GM21825 (cell line): Measurements from ENCODE around the gene SPATA6L.
"Not testable (repeated sequence)": the region's sequence is repeated elsewhere in the genome, so short reads cannot be mapped to it uniquely, and the experiment has no call there.

Experiments used
- ATAC-seq: cut with Tn5 transposase; IDR thresholded peaks from one replicate; pipeline ENCODE4 v1.9.1; 2021; ENCODE audit warnings: mild to moderate bottlenecking, moderate library complexity; ENCODE audit not compliant: unreplicated experiment

Gene SPATA6L

GRCh38 chr9:4678679-4679267 is 12.5 kb upstream of the SPATA6L start:
- no peak for ATAC-seq

- no peak for ATAC-seq
These were observed 11.1 kb upstream of the SPATA6L start for GRCh38 chr9:4677392-4677791.

DNA sequence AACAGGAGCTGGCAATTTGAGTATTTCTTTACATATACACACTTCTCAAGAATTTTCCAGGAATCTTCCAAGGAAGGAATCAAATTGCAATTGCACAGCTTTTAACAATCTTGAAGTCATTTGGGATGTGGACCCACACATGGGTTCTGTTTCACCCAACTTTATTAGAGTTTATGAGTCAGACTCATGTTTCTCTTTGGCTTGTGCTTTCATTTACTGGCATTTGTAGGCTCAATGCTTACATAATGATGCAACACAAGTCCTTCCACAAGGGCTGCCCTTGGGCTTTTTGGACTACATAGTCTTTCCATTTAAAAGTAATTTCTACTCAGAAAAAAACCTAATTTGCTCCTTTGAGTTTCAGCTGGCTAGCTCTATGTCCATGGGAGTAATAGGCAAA is 8.5 kb upstream of the SPATA6L start:
- no peak for ATAC-seq

- ATAC-seq: no peak
These were observed 5.5 kb upstream of the SPATA6L start for GRCh38 chr9:4671737-4672136.

GRCh38 chr9:4670591-4670990 is 4.3 kb upstream of the SPATA6L start:
- no peak for ATAC-seq

DNA sequence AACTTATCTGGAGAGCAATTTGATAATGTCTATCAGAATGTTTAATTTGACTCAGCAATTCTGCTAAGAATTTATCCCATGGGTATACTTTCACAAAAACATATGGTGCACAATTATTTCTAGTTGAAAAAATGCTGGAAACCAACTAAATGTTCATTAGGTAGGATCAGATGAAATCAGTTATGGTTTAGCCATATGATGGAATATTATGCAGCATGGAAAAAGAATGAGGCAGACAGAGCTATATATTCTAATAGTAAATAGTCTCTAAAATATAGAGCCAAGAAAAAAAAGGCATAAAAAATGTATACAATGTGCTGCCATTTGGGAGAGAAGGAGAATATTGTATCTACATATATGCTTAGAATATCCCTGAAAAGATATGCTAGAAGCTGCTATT is 3.6 kb upstream of the SPATA6L start:
- ATAC-seq: no peak

DNA sequence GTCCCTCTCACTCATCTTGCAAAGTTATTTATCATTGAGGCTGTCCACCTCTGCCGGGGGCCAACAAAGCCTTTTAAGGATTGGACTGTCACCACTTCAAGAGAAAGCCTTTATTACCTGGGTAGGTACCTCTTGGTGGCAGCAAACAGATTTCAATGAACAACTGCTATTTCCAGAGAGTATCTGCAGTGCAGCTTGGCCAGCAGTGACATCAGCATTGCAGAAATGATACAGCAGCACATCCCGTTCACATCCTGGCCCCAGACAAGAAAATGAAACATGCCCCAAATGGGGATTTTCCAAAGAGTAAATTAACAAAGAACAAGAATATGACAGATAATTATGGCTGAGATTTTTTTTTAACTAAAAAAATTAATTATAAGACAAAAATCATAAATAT is 2.3 kb upstream of the SPATA6L start:
- ATAC-seq: no peak

- ATAC-seq: no peak
These were observed 1.4 kb upstream of the SPATA6L start for GRCh38 chr9:4667681-4668080.

GRCh38 chr9:4665357-4665756 is 923 bp downstream of the SPATA6L start:
- no peak for ATAC-seq

DNA sequence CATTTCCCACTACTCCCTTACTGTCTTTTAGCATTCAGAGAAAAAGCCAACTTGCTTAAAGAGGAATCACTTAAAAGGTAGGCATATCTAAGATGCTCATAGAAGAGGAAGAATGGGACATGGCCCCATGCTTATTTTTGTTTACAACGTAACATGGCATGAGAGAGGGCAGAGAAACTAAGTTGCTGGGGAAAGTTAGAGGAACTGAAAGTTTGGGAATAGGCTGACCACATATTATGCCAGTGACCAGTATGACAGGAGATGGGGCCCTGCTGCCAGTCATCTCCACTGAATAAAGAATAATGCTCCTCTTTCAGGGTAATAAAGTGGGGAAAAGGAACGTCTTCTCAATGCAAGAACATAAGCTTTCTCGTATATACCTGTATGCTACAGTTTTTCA is 2.3 kb downstream of the SPATA6L start:
- no peak for ATAC-seq

DNA sequence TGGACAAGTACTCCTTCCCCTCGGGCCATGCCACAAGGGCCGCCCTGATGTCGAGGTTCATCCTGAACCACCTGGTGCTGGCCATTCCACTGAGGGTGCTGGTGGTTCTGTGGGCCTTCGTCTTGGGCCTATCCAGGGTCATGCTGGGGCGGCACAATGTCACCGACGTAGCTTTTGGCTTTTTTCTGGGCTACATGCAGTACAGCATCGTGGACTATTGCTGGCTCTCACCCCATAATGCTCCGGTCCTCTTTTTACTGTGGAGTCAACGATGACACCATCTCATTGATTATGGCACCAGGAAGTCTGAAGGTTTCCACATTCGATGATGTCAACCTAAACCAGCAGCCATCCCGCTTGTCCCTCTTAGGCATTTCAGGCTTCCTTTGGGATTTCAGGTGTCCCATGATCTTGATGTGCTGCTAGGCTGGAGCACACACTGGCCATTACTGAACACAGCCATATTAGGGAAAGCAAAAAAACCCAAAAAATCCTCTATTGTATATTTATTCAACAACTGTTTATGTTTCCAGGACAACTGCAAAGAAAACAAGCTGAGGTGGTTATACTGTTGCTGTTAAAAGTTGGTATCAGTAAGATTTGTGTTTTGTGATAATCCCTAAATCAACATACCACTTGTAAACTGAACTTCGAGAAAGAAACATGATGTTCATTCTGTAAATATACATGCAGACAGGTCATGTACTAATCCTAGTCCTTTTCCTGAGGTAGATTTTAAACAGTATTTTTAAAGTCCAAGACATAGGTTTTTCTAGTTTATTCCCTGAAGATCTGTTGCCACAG is 3.1 kb downstream of the SPATA6L start:
- ATAC-seq: no peak

DNA sequence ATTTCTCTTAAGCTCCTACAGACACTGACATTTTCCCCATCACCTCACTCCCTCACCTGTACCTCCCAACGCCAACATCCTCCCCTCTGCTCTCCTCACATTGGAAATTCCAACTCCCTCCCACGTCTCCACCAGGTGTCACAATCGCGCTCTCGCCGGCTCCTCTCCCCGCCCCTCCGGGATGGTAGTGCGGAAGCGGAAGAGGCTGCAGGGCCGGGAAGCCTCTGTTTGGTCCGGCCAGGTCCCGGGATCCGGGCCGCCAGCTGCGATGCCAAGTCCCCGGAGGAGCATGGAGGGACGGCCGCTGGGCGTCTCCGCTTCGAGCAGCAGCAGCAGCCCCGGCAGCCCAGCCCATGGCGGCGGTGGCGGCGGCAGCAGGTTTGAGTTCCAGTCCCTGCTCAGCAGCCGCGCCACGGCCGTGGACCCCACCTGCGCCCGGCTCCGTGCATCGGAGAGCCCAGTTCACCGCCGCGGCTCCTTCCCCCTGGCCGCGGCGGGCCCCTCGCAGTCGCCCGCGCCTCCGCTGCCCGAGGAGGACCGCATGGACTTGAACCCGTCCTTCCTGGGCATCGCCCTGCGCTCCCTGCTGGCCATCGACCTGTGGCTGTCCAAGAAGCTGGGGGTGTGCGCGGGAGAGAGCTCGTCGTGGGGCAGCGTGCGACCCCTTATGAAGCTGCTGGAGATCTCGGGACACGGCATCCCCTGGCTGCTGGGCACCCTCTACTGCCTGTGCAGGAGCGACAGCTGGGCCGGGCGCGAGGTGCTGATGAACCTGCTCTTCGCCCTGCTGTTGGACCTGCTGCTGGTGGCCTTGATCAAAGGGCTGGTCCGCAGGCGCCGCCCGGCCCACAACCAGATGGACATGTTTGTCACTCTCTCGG is 3.9 kb downstream of the SPATA6L start, which contains the start of gene PLPP6:
Gene PLPP6, plus strand, starts transcription at position 187 of the 881 bp plus-strand sequence. Its CDS starts 82 bp downstream, at position 269.
- ATAC-seq: peak; percentile 89

- ATAC-seq: no peak
These were observed 4.7 kb downstream of the SPATA6L start for GRCh38 chr9:4661611-4662010.

- ATAC-seq: no peak
These were observed 5.1 kb downstream of the SPATA6L start for GRCh38 chr9:4661165-4661564.

DNA sequence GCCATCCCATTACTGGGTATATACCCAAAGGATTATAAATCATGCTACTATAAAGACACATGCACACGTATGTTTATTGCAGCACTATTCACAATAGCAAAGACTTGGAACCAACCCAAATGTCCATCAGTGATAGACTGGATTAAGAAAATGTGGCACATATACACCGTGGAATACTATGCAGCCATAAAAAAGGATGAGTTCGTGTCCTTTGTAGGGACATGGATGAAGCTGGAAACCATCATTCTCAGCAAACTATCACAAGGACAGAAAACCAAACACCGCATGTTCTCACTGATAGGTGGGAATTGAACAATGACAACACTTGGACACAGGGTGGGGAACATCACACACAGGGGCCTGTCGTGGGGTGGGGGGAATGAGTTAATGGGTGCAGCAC is 5.6 kb downstream of the SPATA6L start:
- ATAC-seq: not testable (repeated sequence)

GRCh38 chr9:4657426-4658159 is 8.7 kb downstream of the SPATA6L start:
- no peak for ATAC-seq

GRCh38 chr9:4656621-4657020 is 9.7 kb downstream of the SPATA6L start:
- ATAC-seq: no peak

DNA sequence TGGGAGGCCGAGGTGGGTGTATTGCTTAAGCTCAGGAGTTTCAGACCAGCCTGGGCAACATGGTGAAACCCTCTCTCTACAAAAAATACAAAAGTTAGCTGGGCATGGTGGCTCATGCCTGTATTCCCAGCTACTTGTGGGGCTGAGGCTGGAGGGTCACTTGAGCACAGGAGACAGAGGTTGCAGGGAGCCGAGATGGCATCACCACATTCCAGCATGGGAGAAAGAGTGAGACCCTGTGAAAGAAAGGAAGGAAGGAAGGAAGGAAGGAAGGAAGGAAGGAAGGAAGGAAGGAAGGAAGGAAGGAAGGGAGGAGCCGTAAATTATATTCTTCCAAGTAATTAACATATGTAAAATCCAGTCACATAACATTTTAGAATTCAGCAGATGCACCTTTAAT is 10.1 kb downstream of the SPATA6L start:
- not testable (repeated sequence) for ATAC-seq

DNA sequence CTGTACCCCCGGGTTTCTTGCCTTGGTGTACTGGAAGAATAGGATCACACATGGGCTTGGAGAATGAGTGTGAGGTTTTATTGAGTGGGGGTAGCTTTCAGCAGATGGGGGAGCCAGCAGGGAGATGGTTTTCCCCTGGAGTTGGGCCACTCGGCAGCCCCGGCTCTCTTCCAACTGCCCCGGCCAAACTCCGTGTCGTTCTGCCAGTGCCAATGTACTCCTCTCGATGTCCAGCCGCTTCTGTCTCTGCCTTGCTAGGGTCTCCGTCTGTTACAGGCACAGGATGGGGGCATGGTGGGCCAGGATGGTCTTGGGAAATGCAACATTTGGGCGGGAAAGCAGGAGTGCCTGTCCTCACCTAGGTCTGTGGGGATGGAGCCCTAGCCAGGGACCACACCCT is 11.7 kb downstream of the SPATA6L start:
- no peak for ATAC-seq

DNA sequence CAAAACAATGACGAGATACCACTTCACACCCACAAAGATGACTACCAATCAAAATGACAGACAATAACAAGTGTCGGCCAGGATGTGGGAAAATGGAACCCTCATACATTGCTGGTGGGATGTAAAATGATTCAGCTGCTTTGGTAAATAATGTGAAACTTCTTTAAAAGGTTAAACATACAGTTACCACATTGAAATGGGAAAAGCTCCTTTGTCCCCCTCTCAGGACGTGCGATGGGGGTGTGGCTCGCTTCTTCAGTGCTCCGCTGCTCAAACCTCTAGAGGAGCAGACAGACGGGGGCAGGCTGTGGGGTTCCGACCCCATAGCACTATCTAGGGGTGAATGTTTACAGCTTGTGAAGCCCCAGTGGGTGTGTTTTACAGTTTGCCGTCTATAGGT is 12.2 kb downstream of the SPATA6L start:
- no peak for ATAC-seq

DNA sequence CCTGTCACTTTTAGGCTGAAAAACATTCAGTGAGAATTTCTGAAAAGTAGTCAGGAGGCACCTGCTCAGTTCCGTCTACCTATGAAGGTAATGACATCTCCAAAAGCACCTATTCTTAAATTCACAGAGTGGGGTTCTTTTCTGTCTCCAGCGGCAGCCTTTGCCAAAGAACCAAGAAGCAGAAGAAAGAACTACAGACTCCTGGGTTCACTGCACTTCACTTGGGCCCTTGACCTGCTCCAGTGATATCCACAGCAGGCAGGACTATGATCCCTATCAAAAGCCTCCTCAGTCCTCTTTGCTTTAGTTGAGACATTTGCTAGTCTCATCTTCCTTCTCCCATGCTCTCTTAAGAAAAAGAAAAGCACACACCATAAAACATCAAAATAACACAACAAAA is 23.9 kb downstream of the SPATA6L start:
- no peak for ATAC-seq
